Measurements from ENCODE around the gene AQP12B. TPM values are rescaled to one million over a fixed set of nuclear protein-coding genes. Genes with fewer than 3 reads are reported as not detected.
"Not testable (repeated sequence)": the region's sequence is repeated elsewhere in the genome, so short reads cannot be mapped to it uniquely, and the experiment has no call there.

Gene AQP12B
- total RNA-seq, 1 donor from 2014 or later, result not detected

GRCh38 chr2:240664622-240665021, 18.1 kb downstream of the AQP12B start:
- Mint-ChIP-seq H3K27me3 (peaks cover 5% of the 10 kb centered on the region), H3K4me3 (ENCODE audit: low read depth) (no peak overlapping the region), H3K9me3 (ENCODE audit: low read depth) (peaks cover 10% of the 10 kb centered on the region), H3K36me3 (ENCODE audit: insufficient read depth) (no peaks in the 10 kb centered on the region), H3K4me1 (ENCODE audit: low read depth) (no peaks in the 10 kb centered on the region), H3K27ac (no peak overlapping the region)
- no peak for DNase-seq (ENCODE audit: low spot score, unreplicated experiment)
- no peak for TF ChIP-seq CTCF (IDR thresholded peaks at IDR 0.05; ENCODE audit: unreplicated experiment)

GRCh38 chr2:240663546-240664190, 19.0 kb downstream of the AQP12B start:
- peak; percentile 9 for TF ChIP-seq CTCF (IDR thresholded peaks at IDR 0.05; ENCODE audit: unreplicated experiment)
- no peak for DNase-seq (ENCODE audit: low spot score, unreplicated experiment)
- H3K4me3 Mint-ChIP-seq (ENCODE audit: low read depth), result no peak overlapping the region
- H3K27me3 Mint-ChIP-seq, result peaks cover 13% of the 10 kb centered on the region
- no peak overlapping the region for H3K27ac Mint-ChIP-seq
- H3K4me1 Mint-ChIP-seq (ENCODE audit: low read depth), result no peaks in the 10 kb centered on the region
- peaks cover 10% of the 10 kb centered on the region for H3K9me3 Mint-ChIP-seq (ENCODE audit: low read depth)
- no peaks in the 10 kb centered on the region for H3K36me3 Mint-ChIP-seq (ENCODE audit: insufficient read depth)

- H3K4me3 Mint-ChIP-seq (ENCODE audit: low read depth), result no peak overlapping the region
- H3K27ac Mint-ChIP-seq, result no peak overlapping the region
- H3K9me3 Mint-ChIP-seq (ENCODE audit: low read depth), result peaks cover 10% of the 10 kb centered on the region
- DNase-seq (ENCODE audit: low spot score, unreplicated experiment), result no peak
- H3K4me1 Mint-ChIP-seq (ENCODE audit: low read depth), result no peaks in the 10 kb centered on the region
- peaks cover 21% of the 10 kb centered on the region for H3K27me3 Mint-ChIP-seq
- no peak for TF ChIP-seq CTCF (IDR thresholded peaks at IDR 0.05; ENCODE audit: unreplicated experiment)
- no peaks in the 10 kb centered on the region for H3K36me3 Mint-ChIP-seq (ENCODE audit: insufficient read depth)
Observed at GRCh38 chr2:240662681-240663080, 20.0 kb downstream of the AQP12B start.

- H3K27me3 Mint-ChIP-seq, result peaks cover 32% of the 10 kb centered on the region
- not testable (repeated sequence) for H3K4me3 Mint-ChIP-seq (ENCODE audit: low read depth); H3K4me1 Mint-ChIP-seq (ENCODE audit: low read depth); H3K36me3 Mint-ChIP-seq (ENCODE audit: insufficient read depth); H3K9me3 Mint-ChIP-seq (ENCODE audit: low read depth); DNase-seq (ENCODE audit: low spot score, unreplicated experiment); H3K27ac Mint-ChIP-seq
Observed at GRCh38 chr2:240659883-240660282, 22.8 kb downstream of the AQP12B start.

- TF ChIP-seq CTCF (IDR thresholded peaks at IDR 0.05; ENCODE audit: unreplicated experiment), result no peak
- Mint-ChIP-seq H3K4me3 (ENCODE audit: low read depth) (no peak overlapping the region), H3K27ac (no peak overlapping the region), H3K27me3 (peaks cover 41% of the 10 kb centered on the region), H3K4me1 (ENCODE audit: low read depth) (no peaks in the 10 kb centered on the region), H3K36me3 (ENCODE audit: insufficient read depth) (no peaks in the 10 kb centered on the region), H3K9me3 (ENCODE audit: low read depth) (peaks cover 13% of the 10 kb centered on the region)
- no peak for DNase-seq (ENCODE audit: low spot score, unreplicated experiment)
Observed at GRCh38 chr2:240655931-240656886, 26.5 kb downstream of the AQP12B start.

Measured in progenitor cell of endocrine pancreas (in vitro differentiated cells).